ENCODE measurements around the gene HTN1.
"Not testable (repeated sequence)": the region's sequence is repeated elsewhere in the genome, so short reads cannot be mapped to it uniquely, and the experiment has no call there.

Gene HTN1

GRCh38 chr4:70050138-70050537, at the start of gene HTN1:
TSS of gene HTN1 (plus strand) at chr4:70050438. CDS start at chr4:70053077, 2,639 bp downstream.
- not testable (repeated sequence) for H3K79me2 ChIP-seq (ENCODE audit: low read length); H3K27me3 ChIP-seq (ENCODE audit: low read depth, low read length); H3K9ac ChIP-seq (ENCODE audit: low read length); H3K4me2 ChIP-seq (ENCODE audit: low read length); H4K20me1 ChIP-seq (ENCODE audit: insufficient read depth, low read length); H3K36me3 ChIP-seq (replicated peaks; ENCODE audit: low read depth, low read length); H3K4me1 ChIP-seq (ENCODE audit: low read length); H3K4me3 ChIP-seq (ENCODE audit: low read length); H2AFZ ChIP-seq (ENCODE audit: low read depth, low read length); H3K27ac ChIP-seq (ENCODE audit: low read length); H3K9me3 ChIP-seq (ENCODE audit: insufficient read depth, low read length)

- H3K4me2 ChIP-seq (ENCODE audit: low read length), result no peak overlapping the region
- no peak overlapping the region for H3K27ac ChIP-seq (ENCODE audit: low read length)
- no peaks in the 10 kb centered on the region for H3K79me2 ChIP-seq (ENCODE audit: low read length)
- no peak overlapping the region for H3K9ac ChIP-seq (ENCODE audit: low read length)
- H3K4me1 ChIP-seq (ENCODE audit: low read length), result no peaks in the 10 kb centered on the region
- no peak overlapping the region for H3K4me3 ChIP-seq (ENCODE audit: low read length)
- H3K36me3 ChIP-seq (replicated peaks; ENCODE audit: low read depth, low read length), result no peaks in the 10 kb centered on the region
- H4K20me1 ChIP-seq (ENCODE audit: insufficient read depth, low read length), result no peaks in the 10 kb centered on the region
- TF ChIP-seq EZH2phosphoT487 (IDR thresholded peaks at IDR 0.05; ENCODE audit: low read depth) (no peak), CTCF (IDR thresholded peaks at IDR 0.05; ENCODE audit: low read depth, low read length) (no peak)
- H3K27me3 ChIP-seq (ENCODE audit: low read depth, low read length), result no peaks in the 10 kb centered on the region
- no peak overlapping the region for H2AFZ ChIP-seq (ENCODE audit: low read depth, low read length)
- H3K9me3 ChIP-seq (ENCODE audit: insufficient read depth, low read length), result no peaks in the 10 kb centered on the region
Observed at GRCh38 chr4:70000711-70001110, 49.5 kb upstream of the HTN1 start.

GRCh38 chr4:70002507-70002906, 47.7 kb upstream of the HTN1 start:
- no peak overlapping the region for H3K4me2 ChIP-seq (ENCODE audit: low read length)
- no peak overlapping the region for H3K4me3 ChIP-seq (ENCODE audit: low read length)
- H3K27ac ChIP-seq (ENCODE audit: low read length), result no peak overlapping the region
- no peak overlapping the region for H3K9ac ChIP-seq (ENCODE audit: low read length)
- no peaks in the 10 kb centered on the region for H3K36me3 ChIP-seq (replicated peaks; ENCODE audit: low read depth, low read length)
- H3K9me3 ChIP-seq (ENCODE audit: insufficient read depth, low read length), result no peaks in the 10 kb centered on the region
- TF ChIP-seq CTCF (IDR thresholded peaks at IDR 0.05; ENCODE audit: low read depth, low read length) (no peak), EZH2phosphoT487 (IDR thresholded peaks at IDR 0.05; ENCODE audit: low read depth) (no peak)
- H2AFZ ChIP-seq (ENCODE audit: low read depth, low read length), result no peak overlapping the region
- H3K79me2 ChIP-seq (ENCODE audit: low read length), result no peaks in the 10 kb centered on the region
- no peaks in the 10 kb centered on the region for H3K4me1 ChIP-seq (ENCODE audit: low read length)
- no peaks in the 10 kb centered on the region for H3K27me3 ChIP-seq (ENCODE audit: low read depth, low read length)
- H4K20me1 ChIP-seq (ENCODE audit: insufficient read depth, low read length), result no peaks in the 10 kb centered on the region

- TF ChIP-seq CTCF (IDR thresholded peaks at IDR 0.05; ENCODE audit: low read depth, low read length) (no peak), EZH2phosphoT487 (IDR thresholded peaks at IDR 0.05; ENCODE audit: low read depth) (no peak)
Observed at GRCh38 chr4:70008771-70009170, 41.5 kb upstream of the HTN1 start.

GRCh38 chr4:70019006-70019405, 31.2 kb upstream of the HTN1 start:
- not testable (repeated sequence) for H3K27ac ChIP-seq (ENCODE audit: low read length); H3K79me2 ChIP-seq (ENCODE audit: low read length); H3K27me3 ChIP-seq (ENCODE audit: low read depth, low read length); H3K9ac ChIP-seq (ENCODE audit: low read length); H2AFZ ChIP-seq (ENCODE audit: low read depth, low read length); H4K20me1 ChIP-seq (ENCODE audit: insufficient read depth, low read length); H3K4me2 ChIP-seq (ENCODE audit: low read length); H3K36me3 ChIP-seq (replicated peaks; ENCODE audit: low read depth, low read length); H3K9me3 ChIP-seq (ENCODE audit: insufficient read depth, low read length); H3K4me3 ChIP-seq (ENCODE audit: low read length); H3K4me1 ChIP-seq (ENCODE audit: low read length)

More at GRCh38 chr4:70008771-70009170, 41.5 kb upstream of the HTN1 start:
- no peaks in the 10 kb centered on the region for H3K4me1 ChIP-seq (ENCODE audit: low read length)
- H3K27ac ChIP-seq (ENCODE audit: low read length), result no peak overlapping the region
- no peaks in the 10 kb centered on the region for H3K79me2 ChIP-seq (ENCODE audit: low read length)
- H2AFZ ChIP-seq (ENCODE audit: low read depth, low read length), result no peak overlapping the region
- no peaks in the 10 kb centered on the region for H3K27me3 ChIP-seq (ENCODE audit: low read depth, low read length)
- no peak overlapping the region for H3K4me3 ChIP-seq (ENCODE audit: low read length)
- no peaks in the 10 kb centered on the region for H4K20me1 ChIP-seq (ENCODE audit: insufficient read depth, low read length)
- no peak overlapping the region for H3K9ac ChIP-seq (ENCODE audit: low read length)
- no peak overlapping the region for H3K4me2 ChIP-seq (ENCODE audit: low read length)
- no peaks in the 10 kb centered on the region for H3K36me3 ChIP-seq (replicated peaks; ENCODE audit: low read depth, low read length)
- H3K9me3 ChIP-seq (ENCODE audit: insufficient read depth, low read length), result no peaks in the 10 kb centered on the region
